T-cell (primary cell): ENCODE measurements around the gene ERF. TPM values are rescaled to one million over a fixed set of nuclear protein-coding genes. Genes with fewer than 3 reads are reported as not detected.

Experiments used
- ATAC-seq, 4 experiments: fragments of 200-7000 bp in 3 of 4; fragments of 150-1000 bp in 1 of 4; cut with Tn5 transposase; replicated peaks in 1 of 4; 1 replicate in 3 of 4; 2 replicates in 1 of 4; pipeline ENCODE4 v1.10.0; 2021; ENCODE audit warnings: moderate library complexity in 3 of 4, mild to moderate bottlenecking in 2 of 4, moderate number of reproducible peaks in 1 of 4
- CTCF ChIA-PET, 2 donors: fragments of 300-600 bp; sonication (Branson Sonifier 250); formaldehyde crosslinking; loops; one replicate each; lab custom pipeline; 2022; ENCODE audit warnings: antibody characterized with exemption in 2 of 2; lab: Charles Lee
- POLR2A ChIA-PET, 2 donors: fragments of 300-600 bp; sonication (Branson Sonifier 250); formaldehyde crosslinking; loops; one replicate each; lab custom pipeline; 2022; ENCODE audit warnings: antibody characterized with exemption in 2 of 2; lab: Charles Lee
- DNase-seq, 35 experiments: peaks; one replicate each; pipeline versions ENCODE4 v3.0.0 to v3.0.0-alpha.2; 2013 to 2023
- H3K27ac ChIP-seq: one replicate; pipeline ENCODE4 v1.5.1; 2013; ENCODE audit warnings: low read length
- H3K27me3 ChIP-seq, 2 experiments: replicated peaks in 1 of 2; 1 replicate in 1 of 2; 2 replicates in 1 of 2; pipeline versions ENCODE4 v1.6.1 to v1.7.0; 2013; ENCODE audit warnings: low read length in 1 of 2, mixed read lengths in 1 of 2; ENCODE audit not compliant: control insufficient read depth in 2 of 2, insufficient read depth in 2 of 2; ENCODE audit errors: extremely low read depth in 1 of 2
- H3K36me3 ChIP-seq, 2 donors: 1 replicate in 1 of 2; 2 replicates in 1 of 2; pipeline versions ENCODE4 v1.6.1 to v1.7.0; 2013; ENCODE audit warnings: low read length in 1 of 2; ENCODE audit not compliant: control insufficient read depth in 2 of 2, insufficient read depth in 1 of 2; ENCODE audit errors: extremely low read depth in 1 of 2
- H3K4me1 ChIP-seq, 2 experiments: 1 replicate in 1 of 2; 2 replicates in 1 of 2; pipeline versions ENCODE4 v1.6.1 to v1.7.0; 2013; ENCODE audit warnings: low read length in 2 of 2, mixed read lengths in 1 of 2; ENCODE audit not compliant: insufficient read depth in 2 of 2, control insufficient read depth in 1 of 2; ENCODE audit errors: extremely low read depth in 1 of 2
- H3K4me3 ChIP-seq, 2 donors: 1 replicate in 1 of 2; 2 replicates in 1 of 2; pipeline versions ENCODE4 v1.5.1 to v1.7.0; 2013; ENCODE audit warnings: mild to moderate bottlenecking in 2 of 2, low read length in 1 of 2, moderate library complexity in 1 of 2; ENCODE audit not compliant: control insufficient read depth in 1 of 2; ENCODE audit errors: extremely low read depth in 1 of 2
- H3K9me3 ChIP-seq: 2 replicates; pipeline ENCODE4 v1.7.0; 2013
- H3K27ac Mint-ChIP-seq, 2 donors: one replicate each; pipeline ENCODE4 v1.8.0; 2020 to 2021; ENCODE audit warnings: mild to moderate bottlenecking in 2 of 2, mixed read lengths in 2 of 2
- H3K27me3 Mint-ChIP-seq, 2 donors: one replicate each; pipeline ENCODE4 v1.8.0; 2021 to 2022; ENCODE audit warnings: mixed read lengths in 2 of 2
- H3K36me3 Mint-ChIP-seq: one replicate; pipeline ENCODE4 v1.8.0; 2021; ENCODE audit warnings: mixed read lengths
- H3K4me1 Mint-ChIP-seq, 3 donors: one replicate each; pipeline ENCODE4 v1.8.0; 2020 to 2022; ENCODE audit warnings: mixed read lengths in 3 of 3, mild to moderate bottlenecking in 1 of 3
- H3K4me3 Mint-ChIP-seq, 3 donors: one replicate each; pipeline ENCODE4 v1.8.0; 2020 to 2022; ENCODE audit warnings: mild to moderate bottlenecking in 3 of 3, mixed read lengths in 3 of 3, moderate library complexity in 3 of 3
- H3K9me3 Mint-ChIP-seq, 3 donors: one replicate each; pipeline ENCODE4 v1.8.0; 2020 to 2022; ENCODE audit warnings: mixed read lengths in 3 of 3
- WGBS: methylation state at CpG from one replicate; pipeline ENCODE4 v1.1.5; 2013; ENCODE audit warnings: missing lambda C conversion rate; ENCODE audit not compliant: insufficient coverage; 5-methylcytosine and 5-hydroxymethylcytosine counted together
- total RNA-seq, 35 experiments: library from RNA in 6 of 35; stranded (reverse) in 6 of 35; fragments of 120-200 nt in 1 of 35; gene quantifications; one replicate each; pipeline versions ENCODE4 v1.2.1 to v1.2.4 and lab custom pipeline; 2013 to 2026

ERF gene
- total RNA-seq, 5 donors from 2014 or later (not counting 1 experiment from before 2014, with no cell fraction given): 35.9 to 97.3 (median 44.6) TPM

DNA sequence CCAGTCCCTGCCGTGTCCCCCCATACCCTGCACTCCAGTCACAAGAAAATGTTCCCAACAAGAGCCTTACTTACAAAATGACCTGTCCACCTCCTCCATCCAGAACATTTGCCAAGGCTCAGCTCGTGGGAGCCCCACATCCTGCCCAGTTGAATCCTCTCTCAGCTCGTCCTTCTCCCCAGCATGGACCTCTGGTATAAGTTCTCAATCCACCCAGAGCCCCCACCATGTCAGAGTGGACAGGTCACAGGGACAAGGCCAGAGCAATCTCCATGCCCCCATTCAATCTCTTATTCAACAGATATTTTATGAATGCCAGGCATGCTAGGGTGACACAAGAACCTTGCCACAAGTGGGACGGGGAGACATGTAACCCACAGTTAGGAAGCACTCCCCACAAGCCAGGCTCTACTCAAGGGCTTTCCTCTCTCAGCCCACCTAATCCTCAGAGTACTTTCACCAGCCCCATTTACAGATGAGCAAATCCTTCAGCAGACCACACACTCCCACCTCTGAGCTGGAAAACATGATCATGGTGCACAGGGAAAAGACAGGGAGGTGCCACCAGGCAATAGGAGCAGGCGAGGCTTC, 52.5 kb downstream of the ERF start:
- Histone ChIP-seq H3K4me3 (peak overlapping the region in 1 of 2 donors; percentile 32), H3K9me3 (no peaks in the 10 kb centered on the region), H3K27me3 (no peaks in the 10 kb centered on the region), H3K36me3 (peaks cover 7 to 68% of the 10 kb centered on the region in 2 donors), H3K4me1 (peaks cover 54 to 91% of the 10 kb centered on the region in 2 experiments), H3K27ac (peak overlapping the region; percentile 94)
- 36% methylated on average over 3 of the region's 5 CpGs for WGBS
- H3K4me3 Mint-ChIP-seq: peak overlapping the region; percentile 38 to 94 (median 46)
- ATAC-seq (no peak), DNase-seq (no peak)
- peak overlapping the region; percentile 92 to 95 for H3K27ac Mint-ChIP-seq
- ChIA-PET CTCF (no interaction called here), POLR2A (interaction anchor here (0.5 kb wide), 3 partner anchors 9 to 26 kb away, joined by 4 to 13 read pairs (median 4); no protein-coding TSS in a partner anchor)
- H3K9me3 Mint-ChIP-seq: no peaks in the 10 kb centered on the region
- peaks cover 87 to 94% (median 91%) of the 10 kb centered on the region in 3 donors for H3K4me1 Mint-ChIP-seq
- peaks cover 46% of the 10 kb centered on the region for H3K36me3 Mint-ChIP-seq
- no peaks in the 10 kb centered on the region for H3K27me3 Mint-ChIP-seq

DNA sequence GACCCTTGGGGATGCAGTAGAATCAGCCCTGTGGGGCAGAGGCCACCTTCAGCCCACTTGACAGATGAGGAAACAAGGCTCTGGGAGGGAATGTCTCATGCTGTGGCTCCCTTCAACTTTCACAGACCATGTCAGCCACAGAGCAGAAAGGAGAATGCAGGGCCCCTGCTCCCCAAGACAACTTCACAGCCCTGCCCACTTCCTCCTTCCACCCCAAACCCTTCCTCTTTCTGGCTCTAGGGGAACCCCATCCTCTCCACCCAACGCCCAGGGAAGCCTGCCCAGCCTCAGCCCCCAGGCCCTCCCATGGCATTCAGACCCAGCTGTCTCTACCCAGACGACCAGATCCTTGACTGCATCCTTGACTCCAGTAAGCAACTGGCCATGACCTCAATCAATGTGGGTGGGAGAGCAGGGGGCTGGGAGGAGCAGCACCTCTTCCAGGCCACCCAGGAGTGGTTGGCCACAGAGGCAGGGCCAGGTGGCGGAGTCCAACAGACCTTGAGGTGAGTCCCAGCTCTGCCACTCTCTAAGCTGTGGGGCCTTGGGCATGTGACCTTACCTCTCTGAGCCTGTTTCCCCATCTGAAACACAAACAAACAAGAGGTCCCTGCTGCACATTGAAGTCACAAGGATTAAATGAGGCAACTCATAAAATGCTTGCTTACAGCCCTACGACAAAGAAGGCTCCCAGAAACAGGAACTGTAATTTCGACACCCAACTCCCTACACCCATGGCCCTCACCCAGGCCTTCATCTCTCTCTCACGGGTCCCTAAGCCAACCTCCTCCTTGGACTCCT, 53.2 kb downstream of the ERF start:
- Mint-ChIP-seq H3K9me3 (no peaks in the 10 kb centered on the region), H3K27ac (peak overlapping the region; percentile 92 to 95), H3K27me3 (no peaks in the 10 kb centered on the region), H3K4me1 (peaks cover 90 to 94% (median 93%) of the 10 kb centered on the region in 3 donors), H3K4me3 (peak overlapping the region; percentile 57 to 94 (median 73)), H3K36me3 (peaks cover 47% of the 10 kb centered on the region)
- H3K9me3 ChIP-seq: no peaks in the 10 kb centered on the region
- no peaks in the 10 kb centered on the region for H3K27me3 ChIP-seq
- H3K4me1 ChIP-seq: peaks cover 60 to 91% of the 10 kb centered on the region in 2 experiments
- ChIA-PET POLR2A (interaction anchor here (0.5 kb wide), 3 partner anchors 9 to 25 kb away, joined by 4 to 13 read pairs (median 4); no protein-coding TSS in a partner anchor), CTCF (interaction anchor here (0.5 to 1.2 kb wide), 2 partner anchors 13 to 113 kb away, joined by 3 to 7 read pairs; no protein-coding TSS in a partner anchor)
- DNase-seq: peak in 32 of 35 experiments; percentile 29 to 73 (median 48)
- H3K36me3 ChIP-seq: peaks cover 5 to 65% of the 10 kb centered on the region in 2 donors
- ATAC-seq: peak; percentile 4 to 36 (median 19)
- peak overlapping the region; percentile 94 for H3K27ac ChIP-seq
- peak overlapping the region; percentile 6 to 8 for H3K4me3 ChIP-seq
- WGBS: 16% methylated on average over 6 of the region's 6 CpGs

DNA sequence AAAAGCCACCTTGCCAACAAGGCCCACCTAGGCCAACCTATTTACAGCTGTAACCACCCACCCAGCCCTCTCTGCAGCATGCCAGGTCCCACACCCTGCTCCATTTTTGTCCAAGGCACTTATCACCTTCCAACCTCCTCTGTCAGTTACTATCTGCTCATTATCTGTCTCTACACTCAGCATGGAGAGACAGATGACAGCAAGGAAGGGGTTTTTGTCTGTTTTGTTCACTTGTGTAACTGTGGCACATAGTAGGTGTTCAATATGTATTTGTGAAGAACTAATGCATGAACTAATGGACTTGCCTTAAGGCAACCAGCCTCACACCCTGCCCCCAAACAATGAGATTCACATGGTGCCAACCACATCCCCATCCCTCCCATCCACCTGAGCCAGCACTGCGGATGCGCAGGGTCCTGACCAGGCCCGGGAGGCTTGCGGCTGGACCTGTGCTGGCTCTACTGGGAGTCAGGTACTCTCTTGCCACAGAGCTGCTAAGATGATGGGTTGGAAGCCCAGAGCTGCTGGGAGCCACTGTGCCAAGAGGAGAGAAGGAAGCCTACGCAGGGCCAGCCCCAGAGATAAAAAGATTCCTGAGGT, 54.7 kb downstream of the ERF start:
- H3K4me1 ChIP-seq: peaks cover 60 to 98% of the 10 kb centered on the region in 2 experiments
- H3K27me3 ChIP-seq: no peaks in the 10 kb centered on the region
- H3K4me1 Mint-ChIP-seq: peaks cover 90 to 95% (median 92%) of the 10 kb centered on the region in 3 donors
- ChIA-PET CTCF (interaction anchor here in 1 of 2 donors (0.5 to 1.8 kb wide), 5 partner anchors 15 to 1310 kb away, joined by 3 to 9 read pairs (median 5); partner anchors contain the start of genes GSK3A and ZNF526), POLR2A (no interaction called here)
- DNase-seq (peak in 1 of 35 experiments; percentile 31), ATAC-seq (peak in 1 of 4 experiments; percentile 1)
- H3K9me3 ChIP-seq: no peaks in the 10 kb centered on the region
- WGBS: 40% methylated on average over 2 of the region's 5 CpGs
- H3K36me3 Mint-ChIP-seq: peaks cover 49% of the 10 kb centered on the region
- no peaks in the 10 kb centered on the region for H3K9me3 Mint-ChIP-seq
- H3K27me3 Mint-ChIP-seq: no peaks in the 10 kb centered on the region
- H3K4me3 Mint-ChIP-seq: peak overlapping the region; percentile 69 to 94 (median 79)
- H3K27ac Mint-ChIP-seq: peak overlapping the region; percentile 92 to 95
- peak overlapping the region; percentile 94 for H3K27ac ChIP-seq
- peak overlapping the region; percentile 57 for H3K4me3 ChIP-seq
- H3K36me3 ChIP-seq: peaks cover 3 to 59% of the 10 kb centered on the region in 2 donors

DNA sequence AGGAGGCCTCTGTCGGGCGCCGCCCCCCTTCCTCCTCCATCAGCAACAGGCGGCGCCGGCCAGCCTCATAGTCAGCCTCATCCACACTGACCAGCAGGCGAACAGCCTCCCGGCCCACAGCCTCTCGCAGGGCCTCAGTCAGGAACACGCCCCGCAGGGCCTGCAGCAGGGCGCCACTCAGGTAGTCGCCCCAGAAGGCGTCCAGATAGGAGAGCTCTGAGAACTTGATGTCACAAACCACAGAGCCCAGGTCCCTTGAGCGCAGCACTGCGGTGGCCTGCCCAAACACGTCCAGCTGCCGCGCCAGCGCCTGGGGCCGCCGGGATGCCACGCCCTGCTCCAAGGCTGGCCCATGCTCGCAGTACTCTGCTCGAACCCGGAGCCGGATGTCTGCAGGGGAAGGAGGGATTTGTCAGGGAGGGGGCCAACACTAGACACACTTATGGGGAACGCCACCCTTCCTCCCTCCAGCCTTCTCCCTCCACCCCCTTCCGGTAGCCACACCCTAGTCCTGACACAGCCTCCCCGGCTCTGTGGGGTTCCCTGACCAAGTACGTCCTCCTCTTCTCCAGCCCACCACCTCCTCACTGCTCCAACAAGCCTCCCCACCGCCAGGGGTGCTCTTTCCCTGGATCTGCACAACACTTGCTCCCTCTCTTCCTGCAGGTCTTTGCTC, 55.4 kb downstream of the ERF start:
- peaks cover 3 to 53% of the 10 kb centered on the region in 2 donors for H3K36me3 ChIP-seq
- CTCF ChIA-PET: interaction anchor here in 1 of 2 donors (0.5 to 1.8 kb wide), 7 partner anchors 8 to 1310 kb away, joined by 3 to 9 read pairs (median 4); partner anchors contain the start of genes GSK3A and ZNF526

DNA sequence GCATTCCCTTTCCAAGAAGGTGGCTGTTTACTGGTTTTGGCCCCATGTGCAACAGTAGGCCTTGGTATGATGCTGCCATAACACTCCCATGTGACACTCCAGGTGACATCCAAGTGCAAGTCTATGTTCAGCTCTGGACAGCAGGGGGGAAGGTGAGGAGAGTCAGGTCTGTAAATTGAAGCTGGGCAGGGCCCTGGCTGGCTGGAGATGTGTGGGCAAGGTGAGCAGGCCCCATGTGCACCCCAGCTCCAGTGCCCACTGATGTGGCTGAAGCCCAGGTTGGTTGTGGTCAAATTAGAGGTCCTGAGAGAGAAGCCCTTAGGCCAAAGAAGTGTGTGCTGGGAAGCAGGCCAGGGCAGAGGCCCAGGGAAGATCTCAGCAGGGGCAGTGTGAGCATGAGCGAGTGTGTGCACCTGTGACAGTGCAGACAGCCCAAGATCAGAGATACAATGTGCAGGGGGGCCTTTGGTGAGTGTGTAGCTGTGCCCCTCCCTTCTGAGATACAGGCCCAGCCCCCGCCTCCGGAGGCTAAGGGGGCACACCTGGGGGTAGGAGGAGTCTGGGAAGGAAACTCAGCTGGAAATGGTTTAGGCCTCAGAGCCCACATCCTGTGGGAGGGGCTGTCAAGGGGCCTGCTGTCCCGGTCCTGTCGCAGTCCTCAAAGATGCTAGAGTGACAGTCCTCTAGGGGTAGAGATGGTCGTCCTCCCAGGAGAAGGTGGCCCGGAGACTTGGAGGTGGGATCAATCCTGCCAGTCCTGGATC, 56.1 kb downstream of the ERF start:
- peaks cover 3 to 46% of the 10 kb centered on the region in 2 donors for H3K36me3 ChIP-seq
- H3K9me3 ChIP-seq: no peaks in the 10 kb centered on the region
- peak overlapping the region; percentile 57 for H3K4me3 ChIP-seq
- H3K27ac Mint-ChIP-seq: peak overlapping the region; percentile 92 to 95
- peak overlapping the region; percentile 94 for H3K27ac ChIP-seq
- H3K36me3 Mint-ChIP-seq: peaks cover 37% of the 10 kb centered on the region
- POLR2A ChIA-PET: no interaction called here
- peaks cover 81 to 85% (median 83%) of the 10 kb centered on the region in 3 donors for H3K4me1 Mint-ChIP-seq
- H3K9me3 Mint-ChIP-seq: no peaks in the 10 kb centered on the region
- peak overlapping the region; percentile 69 to 94 (median 79) for H3K4me3 Mint-ChIP-seq
- peaks cover 59 to 88% of the 10 kb centered on the region in 2 experiments for H3K4me1 ChIP-seq
- WGBS: 3% methylated on average over 2 of the region's 7 CpGs
- no peaks in the 10 kb centered on the region for H3K27me3 Mint-ChIP-seq
- ATAC-seq (peak; percentile 82 to 86 (median 84)), DNase-seq (peak; percentile 58 to 87 (median 78))
- CTCF ChIA-PET: interaction anchor here in 1 of 2 donors (0.7 to 1.8 kb wide), 6 partner anchors 8 to 80 kb away, joined by 3 to 9 read pairs (median 4); partner anchors contain the start of genes GSK3A and ZNF526
- H3K27me3 ChIP-seq: no peaks in the 10 kb centered on the region

More for the DNA sequence above, 55.4 kb downstream of the ERF start:
- Histone ChIP-seq H3K4me1 (peaks cover 59 to 95% of the 10 kb centered on the region in 2 experiments), H3K27me3 (no peaks in the 10 kb centered on the region), H3K4me3 (peak overlapping the region; percentile 57), H3K9me3 (no peaks in the 10 kb centered on the region), H3K27ac (peak overlapping the region; percentile 94)
- Mint-ChIP-seq H3K36me3 (peaks cover 43% of the 10 kb centered on the region), H3K27ac (peak overlapping the region; percentile 92 to 95), H3K9me3 (no peaks in the 10 kb centered on the region), H3K4me1 (peaks cover 84 to 89% (median 85%) of the 10 kb centered on the region in 3 donors), H3K27me3 (no peaks in the 10 kb centered on the region), H3K4me3 (peak overlapping the region; percentile 69 to 94 (median 79))
- ATAC-seq: peak; percentile 41 to 55 (median 50)
- POLR2A ChIA-PET: no interaction called here
- under 1% methylated on average over 23 of the region's 32 CpGs for WGBS
- DNase-seq: peak in 26 of 35 experiments; percentile 19 to 67 (median 36)
